Measurements from ENCODE around the gene BCL11B. TPM values are rescaled to one million over a fixed set of nuclear protein-coding genes. Genes with fewer than 3 reads are reported as not detected.

The BCL11B gene
- total RNA-seq, 1 donor from 2014 or later = under 0.01 TPM

- DNase-seq (ENCODE audit: low read depth in 2 of 2) = no peak
Measured at GRCh38 chr14:99185436-99186068, 86.4 kb downstream of the BCL11B start.

DNA sequence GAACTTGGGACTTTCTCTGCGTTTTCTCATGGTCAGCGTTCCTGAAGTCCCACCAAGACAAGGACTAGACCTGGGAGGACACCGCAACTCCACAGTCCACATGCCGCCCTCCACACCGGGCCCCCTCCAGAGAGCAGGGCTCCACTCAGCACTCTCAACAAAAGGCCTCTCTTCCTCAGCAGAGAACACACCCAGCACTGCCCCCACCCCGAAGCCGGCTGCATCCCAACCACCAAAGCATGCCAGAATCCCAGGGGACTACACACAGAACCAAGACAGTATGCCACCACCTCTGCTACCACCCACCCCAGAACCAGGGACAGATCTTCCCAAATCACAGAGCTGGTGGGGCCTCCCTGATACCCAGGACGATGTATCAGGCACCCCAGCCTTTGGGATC, 88.3 kb downstream of the BCL11B start:
- no peak for DNase-seq (ENCODE audit: low read depth in 2 of 2)

- no peak for DNase-seq (ENCODE audit: low read depth in 2 of 2)
Measured at GRCh38 chr14:99183311-99183710, 88.7 kb downstream of the BCL11B start.

- no peak for DNase-seq (ENCODE audit: low read depth in 2 of 2)
Measured at GRCh38 chr14:99182548-99183250, 89.3 kb downstream of the BCL11B start.

DNA sequence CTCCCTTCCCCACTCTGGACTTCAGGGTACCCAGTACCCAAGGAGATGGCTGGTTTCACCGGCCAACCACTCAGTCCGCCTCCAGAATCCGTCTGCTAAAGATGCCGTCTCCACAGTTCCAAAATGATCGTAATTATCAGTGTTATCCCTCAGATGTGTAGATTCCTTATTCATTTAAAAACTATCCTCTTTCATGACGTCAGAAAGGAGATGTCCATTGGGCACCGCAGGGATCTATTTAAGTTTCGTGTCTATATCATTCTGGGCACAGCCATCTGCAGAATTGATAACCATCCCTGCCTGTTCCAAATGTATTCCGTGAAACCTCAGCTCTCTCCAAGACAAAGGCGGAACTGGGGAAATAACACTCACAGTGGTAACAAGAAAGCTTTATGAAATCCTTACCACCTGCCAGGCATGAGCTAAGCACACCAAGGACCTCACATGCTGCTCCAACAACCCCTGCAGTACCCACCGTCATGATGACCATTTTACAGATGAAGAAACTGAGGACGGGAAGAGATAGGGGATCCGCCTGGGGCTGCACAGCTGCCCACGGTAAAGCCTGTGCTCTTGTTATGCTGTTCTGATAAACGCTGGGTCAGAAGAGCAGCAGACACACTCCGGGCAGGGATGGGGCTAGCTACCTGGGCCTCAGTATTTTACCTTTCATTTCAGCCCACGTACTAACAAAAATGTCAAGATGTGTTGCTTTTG, 90.0 kb downstream of the BCL11B start:
- no peak for DNase-seq (ENCODE audit: low read depth in 2 of 2)

- no peak for DNase-seq (ENCODE audit: low read depth in 2 of 2)
Measured at GRCh38 chr14:99181241-99181640, 90.8 kb downstream of the BCL11B start.

DNA sequence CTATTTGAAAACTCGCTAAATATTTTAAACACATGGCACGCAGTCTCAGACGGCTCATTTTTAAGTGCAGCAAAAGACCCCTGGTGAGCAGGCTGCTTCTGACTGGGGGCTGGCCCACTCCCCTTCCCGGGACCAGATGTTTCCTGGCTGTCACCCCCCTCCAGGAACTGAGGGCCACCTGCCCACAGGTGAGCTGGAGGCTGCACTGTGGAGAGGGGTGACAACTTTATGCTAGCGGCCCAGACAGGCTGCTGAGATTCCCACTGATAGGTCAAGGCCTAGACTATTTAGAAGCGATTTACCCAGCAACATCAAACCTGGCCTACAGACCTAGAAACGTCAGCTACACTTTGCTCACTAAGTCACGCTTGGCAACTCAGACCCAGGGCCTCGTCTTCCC, 92.1 kb downstream of the BCL11B start:
- no peak for DNase-seq (ENCODE audit: low read depth in 2 of 2)

GRCh38 chr14:99179506-99179905, 92.5 kb downstream of the BCL11B start:
- no peak for DNase-seq (ENCODE audit: low read depth in 2 of 2)

- no peak for DNase-seq (ENCODE audit: low read depth in 2 of 2)
Measured at GRCh38 chr14:99177886-99178835, 93.8 kb downstream of the BCL11B start.

- no peak for DNase-seq (ENCODE audit: low read depth in 2 of 2)
Measured at GRCh38 chr14:99177046-99177655, 94.8 kb downstream of the BCL11B start.

- DNase-seq (ENCODE audit: low read depth in 2 of 2) = no peak
Measured at GRCh38 chr14:99176156-99176945, 95.6 kb downstream of the BCL11B start.

- DNase-seq (ENCODE audit: low read depth in 2 of 2) = no peak
Measured at GRCh38 chr14:99175331-99176155, 96.5 kb downstream of the BCL11B start.

DNA sequence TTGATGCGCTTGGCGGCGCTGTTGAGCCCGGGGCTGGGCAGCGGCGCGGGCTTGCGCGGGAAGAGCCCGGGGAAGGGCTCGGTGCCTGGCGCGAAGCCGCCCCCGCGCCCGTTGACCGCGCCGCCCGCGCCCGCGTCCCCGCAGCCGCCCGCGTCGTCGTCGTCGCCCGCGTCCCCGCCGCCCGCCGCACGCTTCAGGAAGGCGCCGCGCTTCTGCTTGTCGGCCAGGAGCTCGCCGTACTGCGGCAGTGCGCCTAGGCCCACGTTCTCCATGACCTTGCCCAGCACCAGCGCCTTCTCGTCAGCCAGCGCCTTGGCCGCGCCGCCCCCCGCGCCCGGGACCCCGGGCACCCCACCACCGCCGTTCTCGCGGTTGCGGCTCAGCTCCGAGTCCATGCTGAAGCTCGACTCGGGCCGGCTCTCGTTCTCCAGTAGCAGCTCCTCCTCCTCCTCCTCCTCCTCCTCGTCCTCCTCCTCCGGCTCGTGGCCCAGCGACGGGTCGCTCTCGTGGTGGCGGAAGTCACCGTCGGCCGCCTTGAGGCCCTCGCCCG, 97.2 kb downstream of the BCL11B start:
- no peak for DNase-seq (ENCODE audit: low read depth in 2 of 2)

DNA sequence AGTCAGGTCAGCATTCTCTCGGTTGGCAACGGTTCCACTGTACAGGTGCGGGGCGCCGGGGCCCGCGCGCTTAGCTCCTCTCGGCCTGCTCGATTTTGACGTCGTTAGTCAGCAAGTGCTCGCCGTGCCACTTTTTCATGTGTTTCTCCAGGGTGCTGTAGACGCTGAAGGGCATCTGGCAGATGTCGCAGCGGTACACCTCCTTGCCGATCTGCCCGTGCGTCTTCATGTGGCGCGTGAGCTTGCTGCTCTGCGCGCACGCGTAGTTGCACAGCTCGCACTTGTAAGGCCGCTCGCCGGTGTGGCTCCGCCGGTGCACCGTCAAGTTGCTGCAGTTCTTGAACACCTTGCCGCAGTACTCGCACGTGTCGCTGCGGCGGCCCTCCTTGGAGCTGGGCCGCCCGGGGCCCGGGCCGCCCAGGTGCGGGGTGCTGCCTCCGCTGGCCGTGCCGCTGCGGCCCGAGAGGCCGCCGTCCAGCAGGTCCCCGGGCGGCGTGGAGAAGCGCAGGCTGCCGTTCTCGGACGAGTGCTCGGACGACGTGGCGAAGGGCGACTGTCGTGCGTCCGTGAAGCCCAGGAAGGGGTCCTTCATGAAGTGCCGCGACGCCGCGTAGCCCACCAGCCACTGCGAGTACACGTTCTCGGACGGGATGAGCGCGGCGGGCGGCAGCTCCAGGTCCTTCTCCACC, 97.8 kb downstream of the BCL11B start:
- DNase-seq (ENCODE audit: low read depth in 2 of 2) = no peak

DNA sequence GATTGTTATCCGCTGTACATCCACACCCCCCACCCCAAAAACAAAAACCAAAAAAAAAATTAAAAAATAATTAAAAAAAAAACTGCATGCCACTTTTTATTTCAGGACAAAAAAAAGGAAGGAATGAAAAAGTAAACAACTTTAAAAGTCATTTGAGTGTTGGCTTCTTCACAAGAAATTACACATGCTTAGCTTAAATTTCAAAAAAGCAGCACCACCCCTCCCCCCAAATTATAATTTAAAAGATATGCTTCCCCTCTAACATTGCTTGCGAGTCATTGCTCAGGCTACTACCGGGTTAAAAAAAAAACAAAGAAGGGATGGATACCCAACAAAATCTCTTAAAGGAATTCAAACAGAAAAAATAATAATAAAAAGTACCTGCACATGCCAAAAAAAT, 98.5 kb downstream of the BCL11B start:
- no peak for DNase-seq (ENCODE audit: low read depth in 2 of 2)

- DNase-seq (ENCODE audit: low read depth in 2 of 2) = no peak
Measured at GRCh38 chr14:99173086-99173485, 98.9 kb downstream of the BCL11B start.

- no peak for DNase-seq (ENCODE audit: low read depth in 2 of 2)
Measured at GRCh38 chr14:99171396-99171795, 100.6 kb downstream of the BCL11B start.

DNA sequence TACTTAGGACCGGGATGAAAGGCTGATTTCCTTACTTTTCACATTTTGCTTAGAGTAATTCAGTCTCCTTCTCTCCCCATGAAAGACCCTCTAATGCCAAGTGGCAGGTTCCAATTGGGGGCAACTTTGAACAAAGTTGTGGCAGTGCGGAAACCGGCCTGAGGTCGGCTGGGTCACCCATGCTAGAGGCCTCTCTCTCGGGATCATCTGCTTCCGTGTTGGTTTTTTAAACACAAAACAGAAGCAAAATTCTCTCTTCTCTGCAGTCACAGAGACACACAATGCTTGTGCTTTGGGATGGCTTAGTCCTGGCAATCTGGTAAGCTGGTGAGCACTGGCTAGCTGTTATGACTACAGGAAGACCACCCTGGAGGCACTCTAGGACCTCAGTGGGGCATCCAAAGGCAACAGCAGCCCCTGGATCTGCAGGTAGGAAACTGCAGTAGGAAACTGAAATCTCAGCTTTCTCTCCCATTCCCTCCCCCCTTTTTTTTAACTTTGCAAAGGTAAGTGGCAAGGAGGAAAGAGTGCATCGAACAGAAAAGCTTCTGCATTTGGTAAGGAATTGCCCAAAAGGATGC, 102.1 kb downstream of the BCL11B start:
- DNase-seq (ENCODE audit: low read depth in 2 of 2) = no peak
